AG04450 (cell line): Measurements from ENCODE around the gene FSTL5. TPM values are rescaled to one million over a fixed set of nuclear protein-coding genes. Genes with fewer than 3 reads are reported as not detected.

ENCODE experiments used
- CTCF ChIA-PET: fragments of 300-600, 350-600 bp; formaldehyde crosslinking; extraction: SDS; loops from one replicate; lab custom pipeline; 2022; ENCODE audit warnings: antibody characterized with exemption, inconsistent platforms; lab: Charles Lee
- POLR2A ChIA-PET: fragments of 350-600 bp; formaldehyde crosslinking; extraction: SDS; loops from one replicate; lab custom pipeline; 2021; ENCODE audit warnings: antibody characterized with exemption, inconsistent platforms; lab: Yijun Ruan, JAX
- DNase-seq: peaks from one replicate; pipeline ENCODE4 v3.0.0-alpha.2; 2011; ENCODE audit warnings: low read depth, low spot score
- H3K27ac ChIP-seq: one replicate; pipeline ENCODE4 v1.5.1; 2012; ENCODE audit warnings: low read depth, low read length, control low read depth
- H3K27me3 ChIP-seq: one replicate; pipeline ENCODE4 v1.6.0; 2012; ENCODE audit warnings: low read length; ENCODE audit not compliant: control insufficient read depth, insufficient read depth
- H3K4me3 ChIP-seq: 2 replicates; pipeline ENCODE4 v1.5.1; 2011; ENCODE audit warnings: mild to moderate bottlenecking, low read depth, low read length, control low read depth
- H3K9me3 ChIP-seq: 2 replicates; pipeline ENCODE4 v1.5.1; 2012; ENCODE audit warnings: low read length; ENCODE audit not compliant: control insufficient read depth, insufficient read depth
- polyA plus RNA-seq: library from polyadenylated mRNA; depleted of rRNA; stranded (reverse); fragments of >200 nt; gene quantifications from 2 replicates; pipeline ENCODE4 v1.2.3, GENCODE V29; 2011
- TF ChIP-seq, protein P1 (sequence below): IDR thresholded peaks from 2 replicates; pipeline ENCODE4 v1.5.1; 2011; ENCODE audit warnings: low read depth, low read length, control low read depth, inconsistent platforms

The FSTL5 gene
- polyA plus RNA-seq, 1 experiment, result not detected

DNA sequence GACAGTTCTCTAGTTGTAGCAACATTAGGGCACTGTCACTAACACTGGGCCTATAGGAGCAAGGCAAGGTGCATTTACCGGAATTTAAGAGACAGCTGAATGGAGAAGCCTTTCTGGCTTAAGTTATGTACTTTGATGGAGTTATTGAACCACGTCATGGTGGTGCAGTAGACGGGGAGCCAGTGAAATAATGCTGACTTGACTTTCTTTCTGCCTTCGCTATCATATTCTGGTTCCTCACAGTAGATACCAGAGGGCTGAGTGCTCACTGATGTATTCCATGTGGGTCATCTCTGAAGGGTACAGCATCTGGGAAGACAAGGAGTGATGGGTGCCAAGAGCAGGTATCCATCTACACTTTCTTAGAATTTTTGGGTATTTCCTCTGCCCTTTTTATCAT lies 802.8 kb downstream of the FSTL5 start:
- POLR2A ChIA-PET, result no interaction called here

DNA sequence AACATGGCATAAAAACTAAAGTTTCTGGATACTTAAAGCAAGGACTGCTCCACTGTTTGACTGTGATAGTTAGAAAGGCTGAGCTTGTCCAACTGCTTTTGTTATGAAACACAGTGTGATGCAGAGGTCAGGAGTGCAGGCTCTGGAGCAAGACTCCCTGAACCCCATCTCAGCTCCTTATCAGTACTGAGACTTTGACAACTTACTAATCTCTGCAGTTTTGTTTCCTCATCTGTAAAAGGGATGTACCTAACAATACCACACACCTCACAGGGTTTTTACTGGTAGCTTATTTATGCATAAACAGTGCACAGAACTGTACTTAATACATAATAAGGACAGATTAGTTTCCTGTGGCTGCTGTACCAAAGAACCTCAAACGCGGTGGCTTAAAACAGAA lies 804.3 kb downstream of the FSTL5 start:
- POLR2A ChIA-PET, result no interaction called here
- Histone ChIP-seq H3K27ac (no peak overlapping the region), H3K27me3 (no peaks in the 10 kb centered on the region), H3K9me3 (no peaks in the 10 kb centered on the region; the same call in 1 of the 2 replicates), H3K4me3 (no peak overlapping the region)
- CTCF ChIA-PET, result no interaction called here
- TF ChIP-seq, protein P1, sequence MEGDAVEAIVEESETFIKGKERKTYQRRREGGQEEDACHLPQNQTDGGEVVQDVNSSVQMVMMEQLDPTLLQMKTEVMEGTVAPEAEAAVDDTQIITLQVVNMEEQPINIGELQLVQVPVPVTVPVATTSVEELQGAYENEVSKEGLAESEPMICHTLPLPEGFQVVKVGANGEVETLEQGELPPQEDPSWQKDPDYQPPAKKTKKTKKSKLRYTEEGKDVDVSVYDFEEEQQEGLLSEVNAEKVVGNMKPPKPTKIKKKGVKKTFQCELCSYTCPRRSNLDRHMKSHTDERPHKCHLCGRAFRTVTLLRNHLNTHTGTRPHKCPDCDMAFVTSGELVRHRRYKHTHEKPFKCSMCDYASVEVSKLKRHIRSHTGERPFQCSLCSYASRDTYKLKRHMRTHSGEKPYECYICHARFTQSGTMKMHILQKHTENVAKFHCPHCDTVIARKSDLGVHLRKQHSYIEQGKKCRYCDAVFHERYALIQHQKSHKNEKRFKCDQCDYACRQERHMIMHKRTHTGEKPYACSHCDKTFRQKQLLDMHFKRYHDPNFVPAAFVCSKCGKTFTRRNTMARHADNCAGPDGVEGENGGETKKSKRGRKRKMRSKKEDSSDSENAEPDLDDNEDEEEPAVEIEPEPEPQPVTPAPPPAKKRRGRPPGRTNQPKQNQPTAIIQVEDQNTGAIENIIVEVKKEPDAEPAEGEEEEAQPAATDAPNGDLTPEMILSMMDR, result no peak
- DNase-seq, result no peak

More for the DNA sequence above, 802.8 kb downstream of the FSTL5 start:
- Histone ChIP-seq H3K9me3 (no peaks in the 10 kb centered on the region; the same call in 1 of the 2 replicates), H3K27me3 (no peaks in the 10 kb centered on the region), H3K4me3 (no peak overlapping the region), H3K27ac (no peak overlapping the region)
- CTCF ChIA-PET, result no interaction called here
- DNase-seq, result no peak
- TF ChIP-seq, protein P1, result no peak

DNA sequence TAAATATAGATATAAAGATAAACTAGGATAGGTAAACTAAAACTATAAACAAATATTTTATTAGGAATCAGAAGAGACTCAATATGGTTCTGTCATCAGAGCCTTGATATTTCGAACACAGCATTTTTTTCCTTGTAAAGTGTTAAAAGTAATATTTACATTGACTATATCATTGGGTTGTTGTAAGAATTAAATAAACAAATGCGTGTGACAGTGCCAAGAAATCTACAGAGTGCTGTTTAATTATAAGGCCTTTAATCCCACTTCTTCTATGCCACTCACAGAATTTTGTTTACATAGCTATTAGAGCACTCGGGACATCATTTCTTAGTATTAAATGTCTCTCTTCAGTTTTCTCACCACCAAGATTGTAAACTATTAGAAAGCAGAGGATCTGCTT lies 807.4 kb downstream of the FSTL5 start:
- TF ChIP-seq, protein P1, result no peak
- no peak for DNase-seq
- ChIA-PET CTCF (no interaction called here), POLR2A (no interaction called here)
- Histone ChIP-seq H3K9me3 (peaks cover 6% of the 10 kb centered on the region; the same call in 1 of the 2 replicates), H3K4me3 (no peak overlapping the region), H3K27ac (no peak overlapping the region), H3K27me3 (no peaks in the 10 kb centered on the region)

DNA sequence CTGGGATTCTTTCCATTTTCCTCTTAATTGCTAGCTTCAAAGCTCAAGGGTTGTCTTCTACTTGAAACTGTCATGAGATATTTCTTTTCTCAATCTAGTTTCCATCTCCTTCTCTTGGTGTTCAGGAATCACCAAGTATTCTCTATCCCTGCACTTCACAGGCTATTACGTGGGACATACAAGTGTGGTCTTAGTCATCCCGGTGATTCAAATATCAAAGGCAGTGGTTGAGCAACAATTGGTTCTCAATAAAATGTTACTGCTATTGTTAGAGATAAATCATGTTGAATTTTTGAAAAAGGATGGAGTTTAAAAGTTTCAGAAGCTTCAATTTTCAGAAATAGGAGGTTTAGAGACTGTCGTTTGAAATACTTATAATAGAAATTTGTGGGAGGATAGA lies 812.9 kb downstream of the FSTL5 start:
- POLR2A ChIA-PET, result no interaction called here
- no peak for DNase-seq
- TF ChIP-seq, protein P1, result no peak
- Histone ChIP-seq H3K27ac (no peak overlapping the region), H3K9me3 (peaks cover 12% of the 10 kb centered on the region), H3K4me3 (no peak overlapping the region), H3K27me3 (no peaks in the 10 kb centered on the region)
- CTCF ChIA-PET, result no interaction called here

DNA sequence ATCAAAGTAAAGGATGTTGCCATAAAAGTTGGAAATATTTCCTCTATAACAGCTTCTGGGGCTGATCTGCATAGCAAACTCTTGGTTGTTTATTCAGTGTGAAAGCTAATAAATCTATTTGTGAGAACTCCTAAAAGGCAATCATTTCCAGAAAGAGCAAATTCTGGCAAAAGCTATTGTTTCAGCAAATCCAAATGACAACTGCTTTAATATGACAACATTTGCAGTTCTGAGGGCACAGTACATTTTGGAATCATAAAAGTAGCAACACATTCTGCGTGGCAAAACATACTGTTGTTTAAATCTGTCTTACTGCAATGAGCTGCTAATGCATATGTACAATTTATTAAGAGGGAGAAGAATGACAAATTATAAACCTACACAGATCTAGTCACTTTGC lies 818.1 kb downstream of the FSTL5 start:
- H3K27ac ChIP-seq, result no peak overlapping the region
- no peak for DNase-seq
- TF ChIP-seq, protein P1, result no peak
- ChIA-PET POLR2A (no interaction called here), CTCF (no interaction called here)
- peaks cover 6% of the 10 kb centered on the region for H3K9me3 ChIP-seq
- no peak overlapping the region for H3K4me3 ChIP-seq
- H3K27me3 ChIP-seq, result no peaks in the 10 kb centered on the region
